Fibroblast of lung (primary cell): ENCODE data around the gene PLEKHM2. TPM values are rescaled to one million over a fixed set of nuclear protein-coding genes. Genes with fewer than 3 reads are reported as not detected.

Experiments
- DNase-seq, 2 donors: peaks; one replicate each; pipeline versions ENCODE4 v3.0.0 to v3.0.0-alpha.2; 2010; ENCODE audit warnings: low read depth in 2 of 2
- H2AFZ ChIP-seq: 2 replicates; pipeline ENCODE4 v1.5.1; 2012; ENCODE audit warnings: low read length, control low read depth, inconsistent platforms
- H3K27ac ChIP-seq: 2 replicates; pipeline ENCODE4 v1.5.1; 2011; ENCODE audit warnings: low read length, control low read depth; ENCODE audit not compliant: insufficient read depth
- H3K27me3 ChIP-seq: 2 replicates; pipeline ENCODE4 v1.5.1; 2011; ENCODE audit warnings: mild to moderate bottlenecking, low read length; ENCODE audit not compliant: control insufficient read depth, insufficient read depth
- H3K36me3 ChIP-seq: 2 replicates; pipeline ENCODE4 v1.5.1; 2011; ENCODE audit warnings: low read length; ENCODE audit not compliant: control insufficient read depth, insufficient read depth
- H3K4me1 ChIP-seq: 2 replicates; pipeline ENCODE4 v1.5.1; 2011; ENCODE audit warnings: low read length; ENCODE audit not compliant: control insufficient read depth, insufficient read depth; ENCODE audit errors: extremely low read depth
- H3K4me2 ChIP-seq: 2 replicates; pipeline ENCODE4 v1.5.1; 2011; ENCODE audit warnings: low read length, control low read depth; ENCODE audit not compliant: insufficient read depth; ENCODE audit errors: extremely low read depth
- H3K4me3 ChIP-seq, 4 experiments: fragments of 200-600 bp in 1 of 4; sonication (generic) in 1 of 4; replicated peaks in 1 of 4; 2 replicates each; pipeline ENCODE4 v1.5.1; 2011 to 2016; ENCODE audit warnings: low read length in 4 of 4, low read depth in 3 of 4, mild to moderate bottlenecking in 3 of 4, control low read depth in 2 of 4, inconsistent platforms in 1 of 4, mixed read lengths in 1 of 4; ENCODE audit not compliant: insufficient read depth in 1 of 4; ENCODE audit errors: control extremely low read depth in 1 of 4
- H3K79me2 ChIP-seq: 2 replicates; pipeline ENCODE4 v1.5.1; 2012; ENCODE audit warnings: mild to moderate bottlenecking, low read length, inconsistent platforms; ENCODE audit not compliant: control insufficient read depth, insufficient read depth
- H3K9ac ChIP-seq: 2 replicates; pipeline ENCODE4 v1.5.1; 2011; ENCODE audit warnings: mild to moderate bottlenecking, low read length, control low read depth; ENCODE audit not compliant: insufficient read depth
- H3K9me3 ChIP-seq: 2 replicates; pipeline ENCODE4 v1.5.1; 2012; ENCODE audit warnings: low read depth, low read length; ENCODE audit not compliant: control insufficient read depth, insufficient read depth
- H4K20me1 ChIP-seq: 2 replicates; pipeline ENCODE4 v1.5.1; 2011; ENCODE audit warnings: low read length; ENCODE audit not compliant: control insufficient read depth, insufficient read depth; ENCODE audit errors: extremely low read depth
- CTCF ChIP-seq, 2 donors: IDR thresholded peaks in 1 of 2; conservative IDR thresholded peaks in 1 of 2; 1 replicate in 1 of 2; 2 replicates in 1 of 2; pipeline ENCODE4 v1.5.1; 2011 to 2012; ENCODE audit warnings: low read length in 2 of 2, control low read depth in 1 of 2, inconsistent platforms in 1 of 2, low read depth in 1 of 2, mild to moderate bottlenecking in 1 of 2
- EZH2 ChIP-seq: IDR thresholded peaks from 2 replicates; pipeline ENCODE4 v1.5.1; 2012; ENCODE audit warnings: low read length, control low read depth, mild to moderate bottlenecking; ENCODE audit errors: missing control alignments
- polyA plus RNA-seq, 2 donors: library from polyadenylated mRNA; depleted of rRNA in 1 of 2; stranded (reverse) in 1 of 2; unstranded in 1 of 2; fragments of >200 nt; gene quantifications; 2 replicates each; pipeline ENCODE4 v1.2.1, GENCODE V29; 2011 to 2012; ENCODE audit warnings: missing spikeins in 1 of 2
- total RNA-seq: library from RNA; depleted of rRNA; stranded (reverse); fragments of >200 nt; gene quantifications from 2 replicates; pipeline ENCODE4 v1.2.1, GENCODE V29; 2014

The PLEKHM2 gene
- total and polyA plus RNA-seq, 2 donors (not counting 1 experiment from before 2014, with no cell fraction given), result 27.3 to 94.6 TPM

GRCh38 chr1:15735304-15736037, 51.4 kb downstream of the PLEKHM2 start:
- no peak for DNase-seq
- H3K4me1 ChIP-seq, result no peaks in the 10 kb centered on the region
- no peaks in the 10 kb centered on the region for H4K20me1 ChIP-seq
- no peak overlapping the region for H3K9ac ChIP-seq
- no peak overlapping the region for H3K4me3 ChIP-seq
- H3K79me2 ChIP-seq, result no peaks in the 10 kb centered on the region
- H3K4me2 ChIP-seq, result no peak overlapping the region
- H3K9me3 ChIP-seq, result no peaks in the 10 kb centered on the region
- H3K36me3 ChIP-seq, result peaks cover 31% of the 10 kb centered on the region
- no peaks in the 10 kb centered on the region for H3K27me3 ChIP-seq
- TF ChIP-seq CTCF (conservative IDR thresholded peaks at IDR 0.05 in 1 of 2, IDR thresholded peaks at IDR 0.05 in 1 of 2; ENCODE audit: low read depth in 1 of 2, low read length in 2 of 2), result no peak
- H2AFZ ChIP-seq, result no peak overlapping the region
- no peak overlapping the region for H3K27ac ChIP-seq

- no peak within 1 kb of the TSS for H3K9ac ChIP-seq
- no peaks in the 10 kb centered on the region for H3K79me2 ChIP-seq
- no peak for TF ChIP-seq EZH2
- TF ChIP-seq CTCF (conservative IDR thresholded peaks at IDR 0.05 in 1 of 2, IDR thresholded peaks at IDR 0.05 in 1 of 2; ENCODE audit: low read depth in 1 of 2, low read length in 2 of 2), result no peak
- H2AFZ ChIP-seq, result no peak within 1 kb of the TSS
- H4K20me1 ChIP-seq, result no peaks in the 10 kb centered on the region
- no peak within 1 kb of the TSS for H3K4me2 ChIP-seq
- H3K4me1 ChIP-seq, result no peaks in the 10 kb centered on the region
- DNase-seq, result no peak
- no peaks in the 10 kb centered on the region for H3K27me3 ChIP-seq
- no peak within 1 kb of the TSS for H3K4me3 ChIP-seq
- peaks cover 24% of the 10 kb centered on the region for H3K36me3 ChIP-seq
- no peaks in the 10 kb centered on the region for H3K9me3 ChIP-seq
- no peak within 1 kb of the TSS for H3K27ac ChIP-seq
Observed at GRCh38 chr1:15736038-15736891, 52.1 kb downstream of the PLEKHM2 start, which contains the start of gene SLC25A34. TSS of gene SLC25A34 (plus strand) at chr1:15736258. CDS start at chr1:15736486, 228 bp downstream.

- Histone ChIP-seq H4K20me1 (no peaks in the 10 kb centered on the region), H3K27me3 (no peaks in the 10 kb centered on the region), H3K79me2 (no peaks in the 10 kb centered on the region), H3K4me2 (no peak overlapping the region), H3K36me3 (peaks cover 23% of the 10 kb centered on the region), H2AFZ (no peak overlapping the region), H3K9me3 (no peaks in the 10 kb centered on the region), H3K27ac (no peak overlapping the region), H3K4me3 (no peak overlapping the region), H3K4me1 (no peaks in the 10 kb centered on the region), H3K9ac (no peak overlapping the region)
- no peak for DNase-seq
- TF ChIP-seq EZH2 (no peak), CTCF (conservative IDR thresholded peaks at IDR 0.05 in 1 of 2, IDR thresholded peaks at IDR 0.05 in 1 of 2; ENCODE audit: low read depth in 1 of 2, low read length in 2 of 2) (no peak)
Observed at GRCh38 chr1:15736892-15737261, 52.8 kb downstream of the PLEKHM2 start.
